Tibial nerve (tissue), 4 donors: ENCODE results near the gene ZMYND8.

ENCODE experiments used
- EP300 ChIP-seq, 2 donors: sonication (generic); formaldehyde crosslinking; IDR thresholded peaks; one replicate each; pipeline ENCODE4 v1.6.1; 2017; ENCODE audit warnings: antibody characterized with exemption in 2 of 2, mild to moderate bottlenecking in 1 of 2
- POLR2A ChIP-seq, 2 donors: fragments of 450-650 bp; IDR thresholded peaks; one replicate each; pipeline ENCODE4 v1.6.1; 2017; ENCODE audit warnings: antibody characterized with exemption in 2 of 2, mild to moderate bottlenecking in 2 of 2, moderate library complexity in 2 of 2
- TF ChIP-seq, protein P1 (sequence below), 5 experiments: fragments of 200-600 bp in 3 of 5; fragments of 450-650 bp in 2 of 5; sonication (generic) in 3 of 5; IDR thresholded peaks; one replicate each; pipeline ENCODE4 v1.5.1; 2016 to 2019; ENCODE audit warnings: antibody characterized with exemption in 5 of 5, mild to moderate bottlenecking in 3 of 5, moderate library complexity in 2 of 5

DNA sequence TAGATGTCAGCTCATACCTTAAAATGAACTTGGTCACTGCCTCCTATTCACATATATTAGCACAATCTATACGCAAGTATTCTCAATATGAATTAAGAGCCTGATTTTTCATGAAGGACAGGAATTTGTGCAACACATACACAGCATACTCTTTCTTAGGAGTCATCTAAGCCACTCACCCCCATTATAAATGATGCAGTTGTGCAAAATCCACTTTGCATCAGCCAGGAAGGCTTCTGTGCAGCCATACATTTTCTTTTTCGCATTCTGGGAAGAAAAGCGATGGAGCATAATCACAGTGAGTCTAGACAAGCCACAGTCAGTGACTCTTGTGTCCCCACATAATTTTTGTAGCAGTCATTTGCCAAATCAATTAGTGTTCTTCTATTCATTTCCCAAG, 66.5 kb downstream of the ZMYND8 start:
- TF ChIP-seq, protein P1, sequence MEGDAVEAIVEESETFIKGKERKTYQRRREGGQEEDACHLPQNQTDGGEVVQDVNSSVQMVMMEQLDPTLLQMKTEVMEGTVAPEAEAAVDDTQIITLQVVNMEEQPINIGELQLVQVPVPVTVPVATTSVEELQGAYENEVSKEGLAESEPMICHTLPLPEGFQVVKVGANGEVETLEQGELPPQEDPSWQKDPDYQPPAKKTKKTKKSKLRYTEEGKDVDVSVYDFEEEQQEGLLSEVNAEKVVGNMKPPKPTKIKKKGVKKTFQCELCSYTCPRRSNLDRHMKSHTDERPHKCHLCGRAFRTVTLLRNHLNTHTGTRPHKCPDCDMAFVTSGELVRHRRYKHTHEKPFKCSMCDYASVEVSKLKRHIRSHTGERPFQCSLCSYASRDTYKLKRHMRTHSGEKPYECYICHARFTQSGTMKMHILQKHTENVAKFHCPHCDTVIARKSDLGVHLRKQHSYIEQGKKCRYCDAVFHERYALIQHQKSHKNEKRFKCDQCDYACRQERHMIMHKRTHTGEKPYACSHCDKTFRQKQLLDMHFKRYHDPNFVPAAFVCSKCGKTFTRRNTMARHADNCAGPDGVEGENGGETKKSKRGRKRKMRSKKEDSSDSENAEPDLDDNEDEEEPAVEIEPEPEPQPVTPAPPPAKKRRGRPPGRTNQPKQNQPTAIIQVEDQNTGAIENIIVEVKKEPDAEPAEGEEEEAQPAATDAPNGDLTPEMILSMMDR (IDR thresholded peaks at IDR 0.05) = no peak
- no peak for TF ChIP-seq POLR2A (IDR thresholded peaks at IDR 0.05)
- TF ChIP-seq EP300 (IDR thresholded peaks at IDR 0.05) = no peak
